Nephron (organoid): ENCODE results near the gene EML2.
A peak's percentile ranks its signal among the peaks of the same experiment; 100 is the strongest.

ENCODE experiments used
- H3K27ac Mint-ChIP-seq, 3 experiments: 2 replicates each; pipeline ENCODE4 v1.8.0; 2020; ENCODE audit warnings: mixed read lengths in 3 of 3, mild to moderate bottlenecking in 2 of 3, moderate library complexity in 1 of 3
- H3K27me3 Mint-ChIP-seq: 2 replicates; pipeline ENCODE4 v1.8.0; 2021; ENCODE audit warnings: low read depth, mild to moderate bottlenecking, moderate library complexity, mixed read lengths
- H3K36me3 Mint-ChIP-seq: 2 replicates; pipeline ENCODE4 v1.8.0; 2020; ENCODE audit warnings: low read depth, mixed read lengths
- H3K4me1 Mint-ChIP-seq: 2 replicates; pipeline ENCODE4 v1.8.0; 2020; ENCODE audit warnings: mixed read lengths
- H3K4me3 Mint-ChIP-seq, 3 experiments: 2 replicates each; pipeline ENCODE4 v1.8.0; 2020; ENCODE audit warnings: mild to moderate bottlenecking in 3 of 3, mixed read lengths in 3 of 3, moderate library complexity in 2 of 3
- H3K9me3 Mint-ChIP-seq: 2 replicates; pipeline ENCODE4 v1.8.0; 2020; ENCODE audit warnings: mixed read lengths
- CTCF ChIP-seq, 3 experiments: fragments of 200-600 bp; sonication (generic); IDR thresholded peaks; one replicate each; pipeline ENCODE4 v1.5.0; 2021; ENCODE audit warnings: antibody characterized with exemption in 3 of 3; ENCODE audit not compliant: unreplicated experiment in 3 of 3

EML2 gene

GRCh38 chr19:45677351-45678230 lies 38.4 kb upstream of the EML2 start:
- peak in 2 of 3 experiments; percentile 13 to 30 for TF ChIP-seq CTCF (IDR thresholded peaks at IDR 0.05; ENCODE audit: unreplicated experiment in 3 of 3)
- H3K4me1 Mint-ChIP-seq, result no peaks in the 10 kb centered on the region
- H3K36me3 Mint-ChIP-seq, result no peaks in the 10 kb centered on the region
- H3K4me3 Mint-ChIP-seq, result peak overlapping the region; percentile 79 to 81 (median 80)
- H3K27ac Mint-ChIP-seq, result peak overlapping the region in 1 of 3 experiments; percentile 49
- H3K9me3 Mint-ChIP-seq, result no peaks in the 10 kb centered on the region
- H3K27me3 Mint-ChIP-seq, result peaks cover 75% of the 10 kb centered on the region

- no peaks in the 10 kb centered on the region for H3K9me3 Mint-ChIP-seq
- no peaks in the 10 kb centered on the region for H3K36me3 Mint-ChIP-seq
- TF ChIP-seq CTCF (IDR thresholded peaks at IDR 0.05; ENCODE audit: unreplicated experiment in 3 of 3), result no peak
- H3K27ac Mint-ChIP-seq, result no peak overlapping the region
- H3K27me3 Mint-ChIP-seq, result peaks cover 82% of the 10 kb centered on the region
- H3K4me1 Mint-ChIP-seq, result no peaks in the 10 kb centered on the region
- peak overlapping the region; percentile 64 to 75 (median 74) for H3K4me3 Mint-ChIP-seq
Observed at GRCh38 chr19:45676851-45677263, 37.7 kb upstream of the EML2 start.

- Mint-ChIP-seq H3K9me3 (no peaks in the 10 kb centered on the region), H3K4me3 (peak overlapping the region; percentile 3 to 36 (median 16)), H3K4me1 (no peaks in the 10 kb centered on the region), H3K27ac (peak overlapping the region in 1 of 3 experiments; percentile 58), H3K36me3 (no peaks in the 10 kb centered on the region), H3K27me3 (peaks cover 94% of the 10 kb centered on the region)
- TF ChIP-seq CTCF (IDR thresholded peaks at IDR 0.05; ENCODE audit: unreplicated experiment in 3 of 3), result no peak
Observed at GRCh38 chr19:45674946-45675345, 35.7 kb upstream of the EML2 start.

- no peak for TF ChIP-seq CTCF (IDR thresholded peaks at IDR 0.05; ENCODE audit: unreplicated experiment in 3 of 3)
- Mint-ChIP-seq H3K4me3 (peak overlapping the region; percentile 21 to 77 (median 70)), H3K27me3 (peaks cover 90% of the 10 kb centered on the region), H3K27ac (no peak overlapping the region), H3K9me3 (no peaks in the 10 kb centered on the region), H3K36me3 (no peaks in the 10 kb centered on the region), H3K4me1 (peaks cover 9% of the 10 kb centered on the region)
Observed at GRCh38 chr19:45670670-45671453, 31.7 kb upstream of the EML2 start.

GRCh38 chr19:45668342-45668871 lies 29.2 kb upstream of the EML2 start:
- H3K36me3 Mint-ChIP-seq, result no peaks in the 10 kb centered on the region
- peaks cover 9% of the 10 kb centered on the region for H3K4me1 Mint-ChIP-seq
- TF ChIP-seq CTCF (IDR thresholded peaks at IDR 0.05; ENCODE audit: unreplicated experiment in 3 of 3), result no peak
- no peak overlapping the region for H3K27ac Mint-ChIP-seq
- H3K4me3 Mint-ChIP-seq, result peak overlapping the region; percentile 35 to 65 (median 60)
- H3K9me3 Mint-ChIP-seq, result no peaks in the 10 kb centered on the region
- peaks cover 82% of the 10 kb centered on the region for H3K27me3 Mint-ChIP-seq
